HG03575 (cell line): ENCODE measurements around the gene RXRA.

Experiments
- ATAC-seq: cut with Tn5 transposase; IDR thresholded peaks from one replicate; pipeline ENCODE4 v1.9.1; 2021; ENCODE audit not compliant: unreplicated experiment, insufficient number of reproducible peaks, low FRiP score; ENCODE audit errors: extremely low read depth

The RXRA gene

GRCh38 chr9:134320126-134320867 is 6.0 kb upstream of the RXRA start:
- ATAC-seq = no peak

DNA sequence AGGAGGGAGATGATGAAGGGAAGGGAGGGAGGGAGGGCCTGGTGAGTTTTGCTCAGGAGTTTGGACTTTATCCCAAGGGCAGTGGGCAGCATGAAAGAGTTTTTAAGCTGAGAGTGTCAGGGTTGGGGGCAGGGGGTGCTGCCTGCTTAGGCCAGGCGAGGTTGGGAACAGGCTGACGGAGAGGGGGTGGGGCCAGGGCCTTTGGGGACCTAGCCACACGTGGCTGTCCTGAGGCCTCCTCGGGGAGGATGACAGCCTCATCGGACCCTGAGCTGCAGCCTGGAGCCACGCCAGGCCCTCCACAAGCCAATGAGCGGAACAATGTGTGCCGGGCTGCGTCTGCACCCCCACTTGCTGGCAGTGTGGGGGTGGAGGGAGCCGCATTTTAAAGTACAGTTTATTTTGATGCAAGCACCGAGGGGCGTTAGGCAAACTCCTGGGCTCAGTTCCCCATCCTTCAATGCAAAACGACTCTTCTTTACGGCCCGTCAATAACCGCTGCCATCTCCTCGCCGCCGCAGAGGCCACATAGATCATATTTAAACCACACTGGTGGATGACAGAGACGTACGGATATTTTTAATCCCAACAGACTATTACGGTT is 5.3 kb upstream of the RXRA start:
- no peak for ATAC-seq

GRCh38 chr9:134321531-134321930 is 4.7 kb upstream of the RXRA start:
- ATAC-seq = no peak

GRCh38 chr9:134321946-134322741 is 4.1 kb upstream of the RXRA start:
- ATAC-seq = no peak

GRCh38 chr9:134322781-134323241 is 3.4 kb upstream of the RXRA start:
- ATAC-seq = no peak

DNA sequence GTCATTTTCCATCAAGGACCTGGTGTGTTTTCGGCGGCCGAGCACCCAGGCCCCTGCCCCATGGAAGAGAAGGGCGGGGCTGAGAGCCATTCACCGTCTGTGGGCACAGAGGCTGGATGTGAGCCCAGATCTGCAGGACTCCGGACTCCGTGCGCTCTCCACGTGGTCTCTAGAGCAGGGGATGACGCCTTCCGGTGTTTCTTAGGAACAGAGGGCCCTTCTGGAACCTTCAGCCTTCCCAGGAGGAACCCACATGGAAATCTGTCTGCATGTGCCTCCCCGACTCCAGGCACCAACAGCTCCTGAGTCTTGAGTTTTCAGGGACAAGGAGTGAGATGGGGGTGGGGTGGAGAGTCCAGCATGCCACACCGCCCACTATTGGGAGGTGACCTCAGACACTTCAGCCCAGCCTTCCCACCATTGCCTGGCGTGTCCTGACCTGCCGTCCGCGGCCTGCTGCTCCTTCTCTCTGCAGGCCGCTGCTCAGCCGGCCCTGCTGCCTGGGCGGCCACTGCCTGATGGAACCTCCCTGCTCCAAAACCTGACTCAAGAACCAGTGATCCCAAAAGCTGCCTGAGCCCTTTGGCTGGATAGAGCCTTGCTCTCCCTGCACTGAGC is 2.4 kb upstream of the RXRA start:
- no peak for ATAC-seq

DNA sequence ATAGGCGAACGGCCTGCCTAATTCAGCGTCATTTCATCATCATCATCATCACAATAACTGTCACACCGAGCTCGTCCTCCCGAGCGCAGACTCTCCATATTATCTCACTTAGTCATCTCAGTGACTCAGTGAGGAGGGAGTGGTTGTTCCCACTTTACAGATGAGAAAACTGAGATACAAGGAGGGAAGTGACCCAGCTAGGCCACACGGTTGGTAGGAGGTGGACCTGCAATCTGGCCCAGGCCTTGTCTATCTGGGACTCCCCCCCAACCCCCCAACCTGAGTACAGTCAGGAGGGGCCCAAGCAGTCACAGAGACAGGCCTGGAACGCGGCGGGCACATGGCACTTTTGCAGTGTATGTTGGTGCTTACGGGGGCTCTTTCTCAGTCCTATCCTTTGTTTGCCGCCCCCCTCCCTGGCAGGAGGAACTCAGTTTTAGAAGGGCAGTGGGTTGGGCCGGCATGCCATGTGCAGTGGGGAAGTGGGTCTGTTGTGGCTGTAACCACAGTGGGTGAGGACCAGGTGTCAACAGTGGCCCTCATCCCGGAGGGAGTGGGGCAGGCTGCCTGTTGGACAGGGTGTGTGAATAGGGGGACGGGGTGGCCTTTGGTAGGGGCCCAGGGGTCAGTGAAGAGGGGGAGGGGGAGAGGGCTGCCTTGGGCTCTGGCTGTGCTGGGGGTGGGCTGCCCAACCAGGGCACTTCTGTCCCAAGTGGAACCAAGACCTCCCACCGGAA is 1.7 kb upstream of the RXRA start:
- no peak for ATAC-seq

GRCh38 chr9:134325096-134325812 is 1.0 kb upstream of the RXRA start:
- no peak for ATAC-seq

- ATAC-seq = no peak
Measured at GRCh38 chr9:134326724-134327601, 708 bp downstream of the RXRA start.

- no peak for ATAC-seq
Measured at GRCh38 chr9:134327671-134328231, 1.5 kb downstream of the RXRA start.

DNA sequence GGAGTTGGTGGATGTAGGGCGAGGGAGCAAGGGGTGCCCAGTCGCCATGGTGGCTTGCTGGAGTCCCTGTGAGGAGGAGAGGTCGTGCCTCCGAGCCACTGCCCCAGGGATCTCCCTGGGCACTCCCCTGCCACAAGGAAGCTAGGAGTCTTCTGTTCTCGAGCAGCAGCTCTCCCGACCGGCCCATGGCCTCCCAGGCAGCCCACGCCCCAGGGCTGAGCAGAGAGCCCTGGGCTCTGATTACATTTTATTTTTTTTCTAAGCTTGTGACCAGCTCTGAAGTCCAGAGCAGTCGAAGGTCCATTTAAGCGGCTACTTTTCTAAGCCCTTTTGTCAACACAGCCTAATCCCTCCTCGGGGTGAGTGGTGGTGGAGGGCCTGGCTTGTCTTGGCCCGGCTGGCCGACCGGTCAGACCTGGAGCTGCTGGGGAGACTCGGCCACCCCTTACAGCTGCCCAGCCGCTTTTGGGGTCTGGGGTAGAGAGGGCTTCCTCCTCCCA is 2.1 kb downstream of the RXRA start:
- ATAC-seq = no peak

- ATAC-seq = no peak
Measured at GRCh38 chr9:134328841-134329575, 2.8 kb downstream of the RXRA start.

- no peak for ATAC-seq
Measured at GRCh38 chr9:134329576-134329855, 3.3 kb downstream of the RXRA start.

GRCh38 chr9:134329886-134330285 is 3.6 kb downstream of the RXRA start:
- ATAC-seq = no peak

DNA sequence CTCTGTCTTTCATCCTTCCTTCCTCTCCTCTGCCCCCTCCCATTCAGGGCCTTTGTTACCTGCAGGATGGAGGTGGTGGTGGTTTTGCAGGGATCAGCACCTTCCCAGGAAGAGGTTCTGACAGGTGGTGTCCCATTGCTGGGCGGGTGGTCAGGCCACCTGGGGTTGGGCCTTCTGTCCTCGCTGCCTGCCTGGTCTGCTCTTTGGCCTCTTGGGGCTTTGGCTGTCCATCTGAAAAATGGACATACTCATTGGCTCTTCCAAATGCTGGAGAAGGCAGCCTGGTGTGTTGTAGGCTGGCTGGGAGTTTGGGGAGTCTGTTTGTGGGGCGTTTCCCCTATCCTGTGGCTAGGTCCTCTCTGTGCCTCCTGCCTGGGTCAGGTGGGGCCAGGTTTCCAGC is 4.3 kb downstream of the RXRA start:
- no peak for ATAC-seq

DNA sequence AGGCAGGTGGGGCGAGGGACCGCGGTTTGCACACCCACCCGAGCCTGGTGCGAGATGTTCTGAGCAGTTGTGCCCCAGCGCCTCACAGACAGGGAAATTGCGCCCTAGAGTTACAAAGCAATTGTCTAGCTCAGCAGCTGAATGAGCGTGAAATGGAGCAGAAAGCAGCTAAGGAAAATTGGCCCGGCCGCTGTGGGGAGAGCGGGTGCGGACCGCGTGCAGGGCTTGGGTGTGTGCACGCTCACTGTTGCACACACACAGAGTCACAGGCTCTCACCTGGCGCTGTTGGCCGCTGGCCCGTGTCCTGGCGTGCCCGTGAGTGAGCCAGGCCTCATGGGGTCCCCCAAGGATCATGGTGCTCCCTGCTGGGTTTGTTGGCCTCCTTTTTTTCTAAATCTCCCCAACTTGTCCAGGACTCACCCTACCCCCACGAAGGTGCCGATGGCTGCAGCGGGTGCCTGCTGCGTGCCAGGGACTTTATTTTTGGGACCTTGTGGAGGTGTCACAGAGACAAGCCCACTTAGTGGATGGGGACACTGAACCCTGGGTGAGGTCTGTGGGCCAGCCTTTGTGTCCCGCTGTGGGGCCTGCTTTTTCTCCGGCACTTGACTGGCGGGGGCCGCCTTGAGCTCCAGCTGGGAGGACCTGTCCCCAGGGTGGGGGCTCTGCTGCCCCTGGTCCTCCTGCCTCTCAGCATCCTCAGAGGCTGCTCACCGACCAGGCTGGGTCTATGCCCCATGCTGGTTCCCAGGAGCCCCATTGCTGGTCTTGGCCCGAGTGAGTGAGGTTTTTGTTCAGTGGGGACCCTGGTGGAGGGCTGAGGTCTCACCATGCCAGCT is 5.2 kb downstream of the RXRA start:
- no peak for ATAC-seq
